Stimulated activated naive B cell treated with anti-CD40 and anti-IgM and Interleukin-4, amounts not matched to agents 10 μg/mL and 1 μg/mL and 100 μg/mL, for 72 hours (primary cell): ENCODE data around the gene UIMC1.
A peak's percentile ranks its signal among the peaks of the same experiment; 100 is the strongest.
"Not testable (repeated sequence)": the region's sequence is repeated elsewhere in the genome, so short reads cannot be mapped to it uniquely, and the experiment has no call there.

Source experiments
- ATAC-seq, 2 donors: fragments of 150-1000 bp; cut with Tn5 transposase; replicated peaks; 2 replicates each; pipeline ENCODE4 v1.10.0; 2021; ENCODE audit warnings: moderate library complexity in 1 of 2
- DNase-seq: peaks from one replicate; pipeline ENCODE4 v3.0.0; 2021
- H3K27ac Mint-ChIP-seq: one replicate; pipeline ENCODE4 v1.8.0; 2022; ENCODE audit warnings: mild to moderate bottlenecking, mixed read lengths
- H3K27me3 Mint-ChIP-seq, 2 donors: one replicate each; pipeline ENCODE4 v1.8.0; 2022; ENCODE audit warnings: mixed read lengths in 2 of 2
- H3K36me3 Mint-ChIP-seq, 2 donors: one replicate each; pipeline ENCODE4 v1.8.0; 2022; ENCODE audit warnings: mixed read lengths in 2 of 2, mild to moderate bottlenecking in 1 of 2
- H3K4me1 Mint-ChIP-seq, 2 donors: one replicate each; pipeline ENCODE4 v1.8.0; 2022; ENCODE audit warnings: mixed read lengths in 2 of 2, mild to moderate bottlenecking in 1 of 2
- H3K4me3 Mint-ChIP-seq, 2 donors: one replicate each; pipeline ENCODE4 v1.8.0; 2022; ENCODE audit warnings: mild to moderate bottlenecking in 2 of 2, mixed read lengths in 2 of 2, moderate library complexity in 1 of 2
- H3K9me3 Mint-ChIP-seq, 2 donors: one replicate each; pipeline ENCODE4 v1.8.0; 2022; ENCODE audit warnings: mixed read lengths in 2 of 2, mild to moderate bottlenecking in 1 of 2

UIMC1 gene

DNA sequence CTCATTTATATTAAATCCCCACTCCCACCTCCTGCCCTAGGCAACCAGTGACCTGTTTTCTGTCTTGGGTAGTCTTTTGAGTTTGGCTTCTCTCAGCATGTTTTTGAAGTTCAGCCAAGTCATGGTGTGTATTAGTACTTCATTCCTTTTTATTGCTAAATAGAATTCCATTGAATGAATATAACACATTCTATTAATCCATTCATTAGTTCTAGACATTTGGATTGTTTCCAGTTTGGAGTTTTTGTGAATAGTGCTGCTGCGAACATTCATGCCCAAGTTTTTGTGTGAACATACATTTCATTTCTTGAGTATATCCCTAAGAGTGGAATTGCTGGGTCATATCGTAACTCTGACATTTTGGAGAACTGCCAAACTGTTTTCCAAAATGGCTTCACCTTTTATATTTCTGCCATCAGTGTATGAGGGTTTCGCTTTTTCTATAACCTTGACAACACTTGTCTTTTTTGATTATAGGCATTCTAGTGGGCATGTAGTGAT, 18.6 kb upstream of the UIMC1 start:
- H3K9me3 Mint-ChIP-seq = no peaks in the 10 kb centered on the region
- H3K4me3 Mint-ChIP-seq = peak overlapping the region in 1 of 2 donors; percentile 55
- DNase-seq = no peak
- ATAC-seq = no peak
- H3K27ac Mint-ChIP-seq = peak overlapping the region; percentile 68
- H3K4me1 Mint-ChIP-seq = peaks cover 27 to 41% of the 10 kb centered on the region in 2 donors
- H3K27me3 Mint-ChIP-seq = no peaks in the 10 kb centered on the region
- peaks cover 22 to 25% of the 10 kb centered on the region in 2 donors for H3K36me3 Mint-ChIP-seq

DNA sequence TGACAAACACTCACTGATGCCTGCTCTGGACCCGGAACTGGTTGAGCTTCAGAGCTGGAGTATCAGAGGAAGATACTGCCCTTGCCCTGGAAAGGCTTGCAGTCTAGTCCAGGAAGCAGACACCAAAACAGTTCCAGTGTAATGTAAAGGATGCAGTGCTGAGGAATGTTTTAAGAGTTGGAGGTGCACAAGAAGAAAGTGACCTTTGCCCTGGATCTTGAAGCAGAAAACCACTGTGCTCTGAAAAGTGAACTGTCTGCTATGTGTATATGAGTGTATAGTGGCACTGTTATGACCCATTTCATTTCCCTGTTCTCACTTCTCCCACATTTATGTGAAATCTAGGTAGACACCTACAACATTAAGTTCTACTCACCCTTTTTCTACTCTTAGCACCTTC, 18.0 kb upstream of the UIMC1 start:
- Mint-ChIP-seq H3K36me3 (peaks cover 19 to 21% of the 10 kb centered on the region in 2 donors), H3K4me3 (peak overlapping the region; percentile 35 to 55), H3K27me3 (no peaks in the 10 kb centered on the region), H3K9me3 (no peaks in the 10 kb centered on the region), H3K4me1 (peaks cover 27 to 41% of the 10 kb centered on the region in 2 donors), H3K27ac (peak overlapping the region; percentile 68)
- ATAC-seq = peak in 1 of 2 donors; percentile 33
- no peak for DNase-seq

DNA sequence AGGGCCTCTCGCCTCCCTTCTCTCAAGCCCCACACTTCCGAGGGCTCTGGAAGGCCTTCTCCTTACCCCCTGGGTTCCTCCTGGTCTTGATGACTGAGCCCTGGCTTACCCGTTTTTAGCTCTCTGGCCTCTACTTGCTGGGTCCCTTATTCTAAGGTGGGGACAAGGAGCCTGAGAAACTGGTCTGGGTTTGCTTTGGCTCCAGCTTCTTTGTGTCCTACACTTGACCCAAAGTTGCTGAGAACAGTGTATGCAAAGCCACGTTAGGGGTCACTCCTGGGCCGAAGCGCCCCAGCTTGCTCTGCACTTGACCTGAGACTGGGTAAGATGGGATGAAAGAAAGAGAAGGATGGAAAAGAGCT, 16.7 kb upstream of the UIMC1 start:
- peak; percentile 10 to 21 for ATAC-seq
- H3K27ac Mint-ChIP-seq = peak overlapping the region; percentile 98
- no peaks in the 10 kb centered on the region for H3K27me3 Mint-ChIP-seq
- peaks cover 15 to 16% of the 10 kb centered on the region in 2 donors for H3K36me3 Mint-ChIP-seq
- DNase-seq = no peak
- H3K9me3 Mint-ChIP-seq = no peaks in the 10 kb centered on the region
- peaks cover 25 to 41% of the 10 kb centered on the region in 2 donors for H3K4me1 Mint-ChIP-seq
- peak overlapping the region; percentile 92 to 98 for H3K4me3 Mint-ChIP-seq

DNA sequence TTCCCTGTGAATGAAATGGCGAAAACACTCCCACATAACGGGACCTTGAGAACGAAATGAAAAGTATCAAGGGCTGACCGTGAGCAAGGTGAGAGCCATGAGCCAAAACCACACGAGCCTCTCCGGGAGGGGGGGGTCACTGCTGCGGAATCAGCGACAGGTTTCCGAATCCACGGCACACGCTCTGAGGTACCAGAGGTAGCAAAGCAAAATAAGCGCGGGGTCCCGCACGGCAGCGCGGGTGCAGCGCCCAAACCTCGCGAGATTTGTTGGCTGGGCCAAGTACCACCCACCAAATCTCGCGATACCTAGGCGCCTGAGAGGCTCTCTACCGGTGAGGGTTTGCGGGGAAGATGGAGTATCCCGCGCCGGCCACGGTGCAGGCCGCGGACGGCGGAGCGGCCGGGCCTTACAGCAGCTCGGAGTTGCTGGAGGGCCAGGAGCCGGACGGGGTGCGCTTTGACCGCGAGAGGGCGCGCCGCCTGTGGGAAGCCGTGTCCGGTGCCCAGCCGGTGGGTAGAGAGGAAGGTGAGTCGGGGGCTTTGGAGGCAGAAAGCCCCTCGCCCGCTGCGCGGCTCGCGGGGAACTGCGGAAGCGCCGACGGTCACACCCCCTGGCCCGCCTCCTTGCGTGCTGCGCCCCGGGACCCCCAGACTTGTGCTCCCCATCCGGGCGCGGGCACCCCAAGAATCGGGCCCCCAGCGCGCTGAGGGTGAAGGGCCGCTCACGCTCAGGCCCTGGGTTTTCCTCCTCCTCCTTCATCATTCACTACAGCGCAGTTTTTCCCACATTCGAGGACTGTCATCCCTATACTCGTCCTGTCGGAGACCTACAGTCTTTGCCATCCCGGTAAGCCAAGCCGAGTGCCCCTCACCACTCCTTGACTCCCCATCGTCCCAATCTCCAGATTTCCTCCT, 16.1 kb upstream of the UIMC1 start, which contains the start of gene ZNF346:
TSS of gene ZNF346 (plus strand) at position 311 of the 917 bp plus-strand sequence. CDS start at position 354, 43 bp downstream.
- peak within 1 kb of the TSS; percentile 92 to 98 for H3K4me3 Mint-ChIP-seq
- H3K9me3 Mint-ChIP-seq = no peaks in the 10 kb centered on the region
- peak; percentile 87 for DNase-seq
- H3K27ac Mint-ChIP-seq = peak within 1 kb of the TSS; percentile 98
- H3K4me1 Mint-ChIP-seq = peaks cover 25 to 41% of the 10 kb centered on the region in 2 donors
- H3K27me3 Mint-ChIP-seq = no peaks in the 10 kb centered on the region
- peaks cover 13% of the 10 kb centered on the region in 2 donors for H3K36me3 Mint-ChIP-seq
- peak; percentile 93 to 97 for ATAC-seq

DNA sequence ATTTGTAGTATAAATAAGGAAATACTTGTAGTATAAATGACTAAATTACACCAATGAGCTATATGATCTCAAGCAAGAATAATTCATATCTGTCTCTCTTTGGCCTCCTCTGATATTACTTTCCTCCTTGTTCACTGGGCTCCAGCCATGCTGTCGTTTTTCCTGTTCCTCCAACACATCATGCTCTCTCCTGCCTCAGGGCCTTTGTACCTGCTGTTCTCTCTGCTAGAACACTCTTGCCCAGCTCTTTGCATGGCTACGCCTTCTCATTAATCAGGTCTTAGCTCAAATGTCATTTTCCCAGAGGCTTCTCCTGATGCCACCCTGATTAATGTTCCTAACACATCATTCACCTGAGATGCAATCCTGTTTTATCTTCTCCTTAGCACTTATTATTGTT, 13.5 kb upstream of the UIMC1 start:
- no peaks in the 10 kb centered on the region for H3K9me3 Mint-ChIP-seq
- DNase-seq (no peak), ATAC-seq (no peak)
- H3K36me3 Mint-ChIP-seq = peaks cover 7% of the 10 kb centered on the region in 2 donors
- H3K4me3 Mint-ChIP-seq = no peak overlapping the region
- H3K27ac Mint-ChIP-seq = no peak overlapping the region
- no peaks in the 10 kb centered on the region for H3K27me3 Mint-ChIP-seq
- H3K4me1 Mint-ChIP-seq = peaks cover 23 to 36% of the 10 kb centered on the region in 2 donors

DNA sequence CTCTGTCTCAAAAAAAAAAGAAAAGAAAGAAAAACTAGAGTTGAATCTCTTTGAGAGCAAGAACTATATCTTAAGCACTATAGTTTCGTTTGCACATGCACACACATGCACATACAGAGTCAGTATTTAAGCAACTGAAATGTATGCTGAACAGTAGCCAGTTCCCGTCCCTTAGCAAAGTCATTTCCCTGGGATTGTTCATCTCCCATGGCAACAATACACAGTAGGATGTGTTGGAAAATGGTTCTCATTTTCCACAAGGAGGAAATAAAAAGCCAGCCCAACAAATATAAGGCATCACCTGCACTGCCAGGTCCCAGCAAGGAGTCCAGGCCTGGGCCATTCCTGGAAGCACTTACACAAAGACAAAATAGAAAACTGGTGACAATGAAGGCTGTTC, 11.8 kb upstream of the UIMC1 start:
- peaks cover 11 to 20% of the 10 kb centered on the region in 2 donors for H3K4me1 Mint-ChIP-seq
- H3K27ac Mint-ChIP-seq = no peak overlapping the region
- ATAC-seq (no peak), DNase-seq (no peak)
- H3K36me3 Mint-ChIP-seq = no peaks in the 10 kb centered on the region
- H3K4me3 Mint-ChIP-seq = no peak overlapping the region
- no peaks in the 10 kb centered on the region for H3K27me3 Mint-ChIP-seq
- no peaks in the 10 kb centered on the region for H3K9me3 Mint-ChIP-seq

DNA sequence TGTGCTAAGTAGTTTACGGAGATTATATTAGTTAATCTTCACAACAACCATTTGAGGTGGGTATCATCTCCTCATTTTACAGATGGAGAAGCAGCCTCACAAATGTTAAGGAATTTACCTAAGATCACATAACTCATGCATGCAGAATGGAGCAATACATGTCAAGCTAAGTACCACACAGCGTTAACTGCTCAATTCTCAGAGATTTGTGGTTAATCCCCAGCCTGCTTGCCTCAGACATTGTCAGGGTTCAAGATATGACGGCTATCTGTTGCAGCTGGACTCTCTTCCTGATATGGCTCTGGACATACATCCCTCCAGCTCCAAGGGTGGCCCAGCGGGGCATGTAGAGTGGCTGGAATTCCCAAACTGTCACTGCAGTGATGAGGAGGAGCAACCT, 8.6 kb upstream of the UIMC1 start:
- no peaks in the 10 kb centered on the region for H3K36me3 Mint-ChIP-seq
- ATAC-seq (no peak), DNase-seq (no peak)
- no peak overlapping the region for H3K27ac Mint-ChIP-seq
- H3K27me3 Mint-ChIP-seq = no peaks in the 10 kb centered on the region
- no peaks in the 10 kb centered on the region for H3K9me3 Mint-ChIP-seq
- no peaks in the 10 kb centered on the region for H3K4me1 Mint-ChIP-seq
- H3K4me3 Mint-ChIP-seq = no peak overlapping the region

DNA sequence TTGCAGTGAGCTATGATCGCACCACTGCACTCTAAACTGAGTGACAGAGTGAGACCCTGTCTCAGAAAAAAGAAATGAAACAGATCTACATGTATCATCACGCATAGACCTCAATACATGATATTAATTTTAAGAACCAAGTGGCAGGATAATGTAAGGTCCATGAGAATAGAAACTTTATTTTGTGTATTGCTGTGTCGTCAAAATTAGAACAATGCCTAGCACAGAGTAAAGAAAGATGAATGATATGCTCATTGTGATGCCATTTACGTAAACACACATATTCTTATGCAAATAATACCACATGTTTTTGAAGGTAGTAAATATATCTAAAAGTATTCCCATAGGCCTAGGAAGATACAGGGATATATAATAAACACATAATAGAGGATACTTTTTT, 3.6 kb upstream of the UIMC1 start:
- Mint-ChIP-seq H3K4me3 (no peak overlapping the region), H3K4me1 (peaks cover 9 to 15% of the 10 kb centered on the region in 2 donors), H3K27me3 (no peaks in the 10 kb centered on the region), H3K9me3 (peaks cover 0 to 2% of the 10 kb centered on the region in 2 donors), H3K36me3 (peaks cover 1 to 3% of the 10 kb centered on the region in 2 donors), H3K27ac (no peak overlapping the region)
- DNase-seq = no peak
- ATAC-seq = no peak

DNA sequence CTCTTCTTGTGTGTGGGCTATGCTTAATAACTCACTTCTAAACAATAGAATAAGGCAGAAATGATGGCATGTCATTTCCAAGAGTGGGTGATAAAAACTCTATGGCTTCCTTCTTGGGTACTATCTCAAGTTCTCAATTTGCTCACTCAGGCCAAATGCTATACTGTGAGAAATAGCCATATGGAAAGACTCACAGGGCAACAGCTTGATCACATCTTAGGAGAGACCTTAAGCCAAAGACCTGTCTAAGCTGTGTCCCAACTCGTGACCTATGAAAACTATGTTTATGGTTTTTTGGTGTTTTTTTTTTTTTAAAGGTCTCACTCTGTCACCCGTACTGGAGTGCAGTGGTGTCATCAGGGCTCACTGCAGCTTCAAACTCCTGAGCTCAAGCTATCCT, 2.1 kb upstream of the UIMC1 start:
- Mint-ChIP-seq H3K4me3 (no peak overlapping the region), H3K4me1 (peaks cover 10 to 29% of the 10 kb centered on the region in 2 donors), H3K27ac (no peak overlapping the region), H3K9me3 (peaks cover 0 to 2% of the 10 kb centered on the region in 2 donors), H3K36me3 (peaks cover 1 to 3% of the 10 kb centered on the region in 2 donors), H3K27me3 (no peaks in the 10 kb centered on the region)
- ATAC-seq (no peak), DNase-seq (no peak)

DNA sequence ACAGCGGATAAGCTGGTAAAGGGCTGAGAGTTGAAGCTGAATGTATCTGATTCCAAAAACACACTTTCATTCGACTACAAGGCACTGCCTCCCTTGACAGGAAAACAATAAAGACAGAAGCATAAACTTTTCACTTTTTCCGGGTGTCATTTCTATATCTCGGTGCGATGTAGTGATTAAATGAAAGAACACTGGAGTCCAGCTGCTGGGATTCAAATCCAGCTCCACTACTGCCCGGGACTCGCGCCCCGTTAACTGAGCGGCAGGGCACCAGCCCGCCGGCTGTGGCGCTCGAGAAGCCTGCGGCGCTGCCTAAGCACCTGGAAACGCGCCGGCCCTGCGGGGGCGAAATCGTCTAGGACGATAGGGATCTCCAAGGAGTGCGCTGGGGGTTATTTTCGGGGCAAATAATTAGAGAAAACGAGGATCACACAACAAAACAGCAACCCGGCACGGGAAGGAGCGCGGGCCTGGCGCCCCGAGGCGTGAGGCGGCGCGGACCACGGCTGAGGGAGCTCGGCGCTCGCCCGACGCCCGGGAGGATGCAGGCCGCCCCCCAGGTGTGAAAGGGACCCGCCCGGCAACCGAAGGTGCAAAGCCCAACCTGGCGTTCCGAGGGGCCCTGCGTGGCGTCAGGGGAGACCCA, 837 bp downstream of the UIMC1 start:
- Mint-ChIP-seq H3K36me3 (peaks cover 3% of the 10 kb centered on the region in 2 donors), H3K4me3 (peak overlapping the region; percentile 96 to 97), H3K27me3 (no peaks in the 10 kb centered on the region), H3K4me1 (peaks cover 14 to 42% of the 10 kb centered on the region in 2 donors), H3K27ac (peak overlapping the region; percentile 97), H3K9me3 (peaks cover 0 to 2% of the 10 kb centered on the region in 2 donors)
- peak; percentile 67 to 76 for ATAC-seq
- DNase-seq = peak; percentile 59

DNA sequence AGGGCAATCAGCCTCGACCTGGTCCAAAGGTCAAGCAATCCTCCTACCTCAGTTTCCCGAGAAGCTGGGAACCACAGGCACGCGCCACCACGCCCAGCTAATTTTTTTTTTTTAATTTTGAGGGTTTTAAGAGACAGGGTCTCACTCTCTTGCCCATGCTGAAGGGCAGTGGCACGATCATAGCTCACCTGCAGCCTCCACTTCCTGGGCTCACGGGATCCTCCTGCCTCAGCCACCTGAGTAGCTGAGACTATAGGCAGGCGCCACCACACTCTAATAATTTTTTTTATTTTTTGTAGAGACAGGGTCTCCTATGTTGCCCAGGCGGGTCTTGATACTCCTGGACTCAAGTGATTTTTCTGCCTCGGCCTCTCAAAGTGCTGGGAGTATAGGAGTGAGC, 1.6 kb downstream of the UIMC1 start:
- ATAC-seq (no peak), DNase-seq (no peak)
- Mint-ChIP-seq H3K4me3 (peak overlapping the region; percentile 96 to 97), H3K27me3 (no peaks in the 10 kb centered on the region), H3K9me3 (peaks cover 0 to 2% of the 10 kb centered on the region in 2 donors), H3K4me1 (peaks cover 14 to 49% of the 10 kb centered on the region in 2 donors), H3K36me3 (peaks cover 6 to 9% of the 10 kb centered on the region in 2 donors), H3K27ac (no peak overlapping the region)

DNA sequence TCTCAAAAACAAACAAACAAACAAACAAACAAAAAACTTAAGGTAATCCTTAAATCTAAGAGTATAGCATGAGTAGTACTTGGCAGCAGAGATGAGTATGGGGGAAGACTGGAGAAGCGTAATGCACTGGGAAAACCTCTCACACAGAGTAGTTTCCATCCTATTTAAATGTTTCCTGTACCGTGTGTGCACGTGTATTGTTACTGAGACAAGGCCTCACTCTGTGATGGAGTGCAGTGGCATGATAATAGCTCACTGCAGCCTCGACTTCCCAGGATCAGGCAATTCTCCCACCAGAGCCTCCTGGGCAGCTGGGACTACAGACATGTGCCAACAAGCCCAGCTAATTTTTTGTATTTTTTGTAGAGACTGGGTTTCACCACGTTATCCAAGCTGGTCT, 2.9 kb downstream of the UIMC1 start:
- no peak overlapping the region for H3K4me3 Mint-ChIP-seq
- peaks cover 0 to 2% of the 10 kb centered on the region in 2 donors for H3K9me3 Mint-ChIP-seq
- ATAC-seq = no peak
- H3K27ac Mint-ChIP-seq = peak overlapping the region; percentile 32
- peaks cover 17 to 57% of the 10 kb centered on the region in 2 donors for H3K4me1 Mint-ChIP-seq
- H3K36me3 Mint-ChIP-seq = peaks cover 9 to 11% of the 10 kb centered on the region in 2 donors
- H3K27me3 Mint-ChIP-seq = no peaks in the 10 kb centered on the region
- DNase-seq = no peak

DNA sequence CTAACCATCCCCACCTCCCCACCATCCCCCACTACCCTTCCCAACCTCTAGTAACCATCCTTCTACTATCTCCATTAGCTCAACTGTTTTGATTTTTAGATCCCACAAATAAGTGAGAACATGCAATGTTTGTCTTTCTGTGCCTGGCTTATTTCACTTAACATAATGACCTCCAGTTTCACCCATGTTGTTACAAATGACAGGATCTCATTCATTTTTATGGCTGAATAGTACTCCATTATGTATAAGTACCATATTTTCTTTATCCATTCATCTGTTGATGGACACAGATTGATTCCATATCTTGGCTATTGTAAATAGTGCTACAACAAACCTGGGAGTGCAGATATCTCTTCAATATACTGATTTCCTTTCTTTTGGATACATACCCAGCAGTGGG, 7.1 kb downstream of the UIMC1 start:
- DNase-seq, H3K27me3 Mint-ChIP-seq, H3K9me3 Mint-ChIP-seq, H3K4me3 Mint-ChIP-seq, ATAC-seq, H3K27ac Mint-ChIP-seq: not testable (repeated sequence)
- Mint-ChIP-seq H3K36me3 (peaks cover 11 to 21% of the 10 kb centered on the region in 2 donors), H3K4me1 (peaks cover 29 to 71% of the 10 kb centered on the region in 2 donors)

DNA sequence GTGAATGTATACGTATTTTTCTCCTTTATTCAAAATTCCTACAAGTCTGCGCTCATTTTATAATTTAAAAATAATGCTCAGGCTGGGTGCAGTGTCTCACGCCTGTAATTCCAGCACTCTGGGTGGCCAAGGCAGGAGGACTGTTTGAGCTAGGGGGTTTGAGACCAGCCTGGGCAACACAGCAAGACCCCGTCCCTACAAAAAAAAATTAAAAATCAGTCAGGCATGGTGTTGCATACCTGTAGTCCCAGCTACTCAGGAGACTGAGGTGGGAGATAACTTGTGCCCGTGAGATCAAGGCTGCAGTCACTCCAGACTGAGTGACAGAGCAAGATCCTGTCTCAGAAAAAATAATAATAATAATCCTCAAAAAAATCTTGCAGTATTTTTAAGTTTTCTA, 7.8 kb downstream of the UIMC1 start:
- ATAC-seq (no peak), DNase-seq (no peak)
- no peaks in the 10 kb centered on the region for H3K27me3 Mint-ChIP-seq
- H3K9me3 Mint-ChIP-seq = no peaks in the 10 kb centered on the region
- H3K27ac Mint-ChIP-seq = no peak overlapping the region
- peaks cover 14 to 21% of the 10 kb centered on the region in 2 donors for H3K36me3 Mint-ChIP-seq
- no peak overlapping the region for H3K4me3 Mint-ChIP-seq
- peaks cover 30 to 71% of the 10 kb centered on the region in 2 donors for H3K4me1 Mint-ChIP-seq
